SU-DHL-6 (cell line): ENCODE results near the gene SGPP2.

Source experiments
- H2AFZ ChIP-seq: fragments of 200-600 bp; sonication (generic); 2 replicates; pipeline ENCODE4 v1.6.1; 2014; ENCODE audit warnings: low read depth, mild to moderate bottlenecking, moderate library complexity, mixed read lengths, antibody characterized with exemption, low read length; ENCODE audit not compliant: severe bottlenecking
- H3F3A ChIP-seq: fragments of 200-600 bp; shearing (Covaris generic); 2 replicates; pipeline ENCODE4 v1.6.0; 2016; ENCODE audit warnings: antibody characterized with exemption, mild to moderate bottlenecking; ENCODE audit not compliant: insufficient read depth
- H3K27ac ChIP-seq: fragments of 200-600 bp; sonication (generic); 2 replicates; pipeline ENCODE4 v1.5.1; 2016; ENCODE audit warnings: low read depth, mild to moderate bottlenecking, low read length, moderate library complexity, mixed read lengths
- H3K27me3 ChIP-seq: fragments of 200-600 bp; sonication (generic), shearing (Covaris generic); 2 replicates; pipeline ENCODE4 v1.6.0; 2014; ENCODE audit warnings: mild to moderate bottlenecking, low read length
- H3K36me3 ChIP-seq: fragments of 200-600 bp; sonication (generic); 2 replicates; pipeline ENCODE4 v1.6.1; 2014; ENCODE audit warnings: mild to moderate bottlenecking, low read length, mixed read lengths
- H3K4me2 ChIP-seq: fragments of 300-600, 200-600 bp; shearing (Covaris generic), sonication (generic); 2 replicates; pipeline ENCODE4 v1.6.0; 2014; ENCODE audit warnings: low read length, low read depth, mild to moderate bottlenecking; ENCODE audit not compliant: poor library complexity, severe bottlenecking
- H3K4me3 ChIP-seq: fragments of 200-600 bp; sonication (generic); 2 replicates; pipeline ENCODE4 v1.5.1; 2014; ENCODE audit warnings: antibody characterized with exemption, low read length, mild to moderate bottlenecking, mixed read lengths; ENCODE audit not compliant: insufficient read depth, poor library complexity, severe bottlenecking
- H3K79me2 ChIP-seq: fragments of 200-600 bp; sonication (generic); 2 replicates; pipeline ENCODE4 v1.6.1; 2014; ENCODE audit warnings: mild to moderate bottlenecking, low read length, moderate library complexity; ENCODE audit not compliant: insufficient read depth
- H3K9ac ChIP-seq: fragments of 200-600 bp; sonication (generic); 2 replicates; pipeline ENCODE4 v1.7.0; 2014; ENCODE audit warnings: mild to moderate bottlenecking, low read length
- H3K9me2 ChIP-seq: fragments of 200-600 bp; sonication (generic); replicated peaks from 2 replicates; pipeline ENCODE4 v1.6.1; 2014; ENCODE audit warnings: low read length; ENCODE audit not compliant: insufficient read depth
- H3K9me3 ChIP-seq: fragments of 200-600 bp; sonication (generic); 2 replicates; pipeline ENCODE4 v1.6.1; 2014; ENCODE audit warnings: low read length, mixed read lengths; ENCODE audit not compliant: insufficient read depth
- H4K20me1 ChIP-seq: fragments of 200-600 bp; sonication (generic); 2 replicates; pipeline ENCODE4 v1.6.1; 2014; ENCODE audit warnings: low read depth, mild to moderate bottlenecking, antibody characterized with exemption, low read length, moderate library complexity, mixed read lengths
- EZH2phosphoT487 ChIP-seq: fragments of 200-600 bp; sonication (generic), shearing (Covaris generic); conservative IDR thresholded peaks from 2 replicates; pipeline ENCODE4 v1.6.1; 2018; ENCODE audit warnings: mild to moderate bottlenecking, antibody characterized with exemption, low read length, moderate library complexity, mixed read lengths
- TF ChIP-seq, protein P1 (sequence below): fragments of 200-600 bp; sonication (generic); IDR thresholded peaks from one replicate; pipeline ENCODE4 v1.5.1; 2017; ENCODE audit warnings: antibody characterized with exemption, mild to moderate bottlenecking, low read length, moderate library complexity; ENCODE audit not compliant: insufficient read depth, poor library complexity, severe bottlenecking

The SGPP2 gene

DNA sequence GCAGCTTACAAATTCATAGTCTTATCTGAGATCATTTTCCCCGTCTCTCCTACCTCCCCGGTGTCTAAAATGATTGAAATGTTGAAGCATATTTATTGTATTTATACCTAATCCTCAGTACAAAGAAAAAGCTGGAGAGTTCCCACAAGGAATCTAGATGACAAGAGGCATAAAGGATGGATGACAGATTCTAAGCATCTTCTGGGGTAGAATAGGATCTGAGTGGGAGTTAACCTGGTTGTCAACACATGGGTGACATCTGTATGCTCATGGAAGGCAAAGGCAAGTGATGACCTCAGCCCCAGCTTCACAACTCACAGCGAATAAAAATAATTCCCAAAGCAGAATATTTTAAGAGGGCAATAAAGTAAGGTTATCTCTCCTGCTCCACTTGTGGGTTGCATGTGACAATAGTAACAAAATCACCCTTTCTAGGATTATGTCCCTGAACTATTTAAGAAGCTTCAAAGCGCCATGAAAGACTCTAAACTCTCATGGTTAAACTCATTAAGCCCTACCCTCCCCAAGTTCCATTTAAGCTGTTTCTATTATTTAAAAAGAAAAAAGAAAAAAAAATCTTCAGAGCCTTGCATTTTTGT lies 32.2 kb downstream of the SGPP2 start:
- no peak overlapping the region for H2AFZ ChIP-seq
- H3K4me3 ChIP-seq = no peak overlapping the region
- H3K4me2 ChIP-seq = no peak overlapping the region
- TF ChIP-seq, protein P1, sequence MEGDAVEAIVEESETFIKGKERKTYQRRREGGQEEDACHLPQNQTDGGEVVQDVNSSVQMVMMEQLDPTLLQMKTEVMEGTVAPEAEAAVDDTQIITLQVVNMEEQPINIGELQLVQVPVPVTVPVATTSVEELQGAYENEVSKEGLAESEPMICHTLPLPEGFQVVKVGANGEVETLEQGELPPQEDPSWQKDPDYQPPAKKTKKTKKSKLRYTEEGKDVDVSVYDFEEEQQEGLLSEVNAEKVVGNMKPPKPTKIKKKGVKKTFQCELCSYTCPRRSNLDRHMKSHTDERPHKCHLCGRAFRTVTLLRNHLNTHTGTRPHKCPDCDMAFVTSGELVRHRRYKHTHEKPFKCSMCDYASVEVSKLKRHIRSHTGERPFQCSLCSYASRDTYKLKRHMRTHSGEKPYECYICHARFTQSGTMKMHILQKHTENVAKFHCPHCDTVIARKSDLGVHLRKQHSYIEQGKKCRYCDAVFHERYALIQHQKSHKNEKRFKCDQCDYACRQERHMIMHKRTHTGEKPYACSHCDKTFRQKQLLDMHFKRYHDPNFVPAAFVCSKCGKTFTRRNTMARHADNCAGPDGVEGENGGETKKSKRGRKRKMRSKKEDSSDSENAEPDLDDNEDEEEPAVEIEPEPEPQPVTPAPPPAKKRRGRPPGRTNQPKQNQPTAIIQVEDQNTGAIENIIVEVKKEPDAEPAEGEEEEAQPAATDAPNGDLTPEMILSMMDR = no peak
- TF ChIP-seq EZH2phosphoT487 = no peak
- no peak overlapping the region for H3K9ac ChIP-seq
- H3K36me3 ChIP-seq = no peaks in the 10 kb centered on the region
- no peaks in the 10 kb centered on the region for H3K79me2 ChIP-seq
- H3F3A ChIP-seq = no peaks in the 10 kb centered on the region
- no peaks in the 10 kb centered on the region for H3K27me3 ChIP-seq
- H3K9me2 ChIP-seq = no peaks in the 10 kb centered on the region
- H3K9me3 ChIP-seq = no peaks in the 10 kb centered on the region
- H4K20me1 ChIP-seq = no peaks in the 10 kb centered on the region
- H3K27ac ChIP-seq = no peak overlapping the region

DNA sequence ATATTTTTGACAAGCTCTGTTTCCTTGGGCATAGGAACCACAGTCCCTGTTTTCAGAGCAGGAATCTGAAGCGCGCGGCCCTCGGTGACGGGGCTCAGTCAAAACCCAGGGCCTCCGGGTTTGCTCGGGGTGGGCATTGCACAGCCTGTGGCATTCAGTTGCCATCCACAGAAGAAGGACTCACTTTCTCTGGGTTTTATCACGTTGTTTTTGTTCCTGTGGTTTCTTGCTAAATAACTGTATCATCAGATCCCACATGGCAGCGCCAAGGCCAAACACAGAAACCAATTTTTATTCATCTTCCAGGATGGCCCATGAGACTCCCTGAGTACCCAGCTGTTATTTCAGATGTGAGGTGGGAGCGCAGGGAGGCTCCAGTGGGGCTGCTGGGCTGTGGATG lies 35.6 kb downstream of the SGPP2 start:
- Histone ChIP-seq H3K36me3 (no peaks in the 10 kb centered on the region), H3K9me3 (no peaks in the 10 kb centered on the region), H3K27me3 (no peaks in the 10 kb centered on the region), H3K9me2 (no peaks in the 10 kb centered on the region), H3F3A (no peaks in the 10 kb centered on the region), H3K4me2 (no peak overlapping the region), H3K79me2 (no peaks in the 10 kb centered on the region), H3K4me3 (no peak overlapping the region), H2AFZ (no peak overlapping the region), H3K27ac (no peak overlapping the region), H4K20me1 (no peaks in the 10 kb centered on the region), H3K9ac (no peak overlapping the region)
- no peak for TF ChIP-seq EZH2phosphoT487
- TF ChIP-seq, protein P1 = no peak

DNA sequence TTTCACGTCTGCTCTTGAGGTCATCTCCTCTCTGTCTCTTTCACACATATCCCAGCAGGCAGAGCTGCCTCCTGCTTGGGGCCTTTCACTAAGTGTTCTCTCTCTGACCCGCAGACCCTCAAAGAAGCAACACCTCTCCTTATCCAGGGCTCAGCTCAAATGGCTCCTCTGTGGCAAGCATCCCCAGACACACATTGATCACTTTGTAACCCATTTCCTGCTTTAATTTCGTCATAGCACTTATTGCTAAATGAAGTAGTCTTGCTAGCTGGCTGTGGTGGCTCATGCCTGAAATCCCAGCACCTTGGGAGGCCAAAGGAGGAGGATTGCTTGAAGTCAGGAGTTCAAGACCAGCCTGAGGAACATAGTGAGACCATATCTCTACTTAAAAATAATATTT lies 41.4 kb downstream of the SGPP2 start:
- Histone ChIP-seq H3K9me3 (no peaks in the 10 kb centered on the region), H2AFZ (no peak overlapping the region), H3K4me3 (no peak overlapping the region), H4K20me1 (no peaks in the 10 kb centered on the region), H3K9me2 (no peaks in the 10 kb centered on the region), H3K4me2 (no peak overlapping the region), H3K27me3 (no peaks in the 10 kb centered on the region), H3K9ac (no peak overlapping the region), H3K27ac (no peak overlapping the region), H3K79me2 (no peaks in the 10 kb centered on the region), H3K36me3 (no peaks in the 10 kb centered on the region), H3F3A (no peaks in the 10 kb centered on the region)
- TF ChIP-seq, protein P1 = no peak
- no peak for TF ChIP-seq EZH2phosphoT487
